Measurements from ENCODE around the gene TMEM106C.

TMEM106C gene

GRCh38 chr12:47939009-47939601 lies 24.3 kb upstream of the TMEM106C start:
- no peak for TF ChIP-seq TEAD4 (IDR thresholded peaks at IDR 0.05)
- 0 out of 2 replicates have a peak, but pooled peaks have one; percentile 28 for TF ChIP-seq NFIC (IDR thresholded peaks at IDR 0.05)

GRCh38 chr12:47940773-47941474 lies 22.5 kb upstream of the TMEM106C start:
- TF ChIP-seq, protein P1, sequence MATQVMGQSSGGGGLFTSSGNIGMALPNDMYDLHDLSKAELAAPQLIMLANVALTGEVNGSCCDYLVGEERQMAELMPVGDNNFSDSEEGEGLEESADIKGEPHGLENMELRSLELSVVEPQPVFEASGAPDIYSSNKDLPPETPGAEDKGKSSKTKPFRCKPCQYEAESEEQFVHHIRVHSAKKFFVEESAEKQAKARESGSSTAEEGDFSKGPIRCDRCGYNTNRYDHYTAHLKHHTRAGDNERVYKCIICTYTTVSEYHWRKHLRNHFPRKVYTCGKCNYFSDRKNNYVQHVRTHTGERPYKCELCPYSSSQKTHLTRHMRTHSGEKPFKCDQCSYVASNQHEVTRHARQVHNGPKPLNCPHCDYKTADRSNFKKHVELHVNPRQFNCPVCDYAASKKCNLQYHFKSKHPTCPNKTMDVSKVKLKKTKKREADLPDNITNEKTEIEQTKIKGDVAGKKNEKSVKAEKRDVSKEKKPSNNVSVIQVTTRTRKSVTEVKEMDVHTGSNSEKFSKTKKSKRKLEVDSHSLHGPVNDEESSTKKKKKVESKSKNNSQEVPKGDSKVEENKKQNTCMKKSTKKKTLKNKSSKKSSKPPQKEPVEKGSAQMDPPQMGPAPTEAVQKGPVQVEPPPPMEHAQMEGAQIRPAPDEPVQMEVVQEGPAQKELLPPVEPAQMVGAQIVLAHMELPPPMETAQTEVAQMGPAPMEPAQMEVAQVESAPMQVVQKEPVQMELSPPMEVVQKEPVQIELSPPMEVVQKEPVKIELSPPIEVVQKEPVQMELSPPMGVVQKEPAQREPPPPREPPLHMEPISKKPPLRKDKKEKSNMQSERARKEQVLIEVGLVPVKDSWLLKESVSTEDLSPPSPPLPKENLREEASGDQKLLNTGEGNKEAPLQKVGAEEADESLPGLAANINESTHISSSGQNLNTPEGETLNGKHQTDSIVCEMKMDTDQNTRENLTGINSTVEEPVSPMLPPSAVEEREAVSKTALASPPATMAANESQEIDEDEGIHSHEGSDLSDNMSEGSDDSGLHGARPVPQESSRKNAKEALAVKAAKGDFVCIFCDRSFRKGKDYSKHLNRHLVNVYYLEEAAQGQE (IDR thresholded peaks at IDR 0.05; ENCODE audit: low read depth): no peak
- TF ChIP-seq MAX (IDR thresholded peaks at IDR 0.05) (no peak), NFIC (IDR thresholded peaks at IDR 0.05) (no peak), TCF12 (IDR thresholded peaks at IDR 0.05; ENCODE audit: low read depth) (no peak), EP300 (IDR thresholded peaks at IDR 0.05; ENCODE audit: borderline replicate concordance) (no peak), EGR1 (IDR thresholded peaks at IDR 0.05) (no peak), TEAD4 (IDR thresholded peaks at IDR 0.05) (no peak)

- TF ChIP-seq TEAD4 (IDR thresholded peaks at IDR 0.05) (no peak), EP300 (IDR thresholded peaks at IDR 0.05; ENCODE audit: borderline replicate concordance) (no peak), YY1 (IDR thresholded peaks at IDR 0.05; ENCODE audit: low read depth) (no peak), CEBPB (IDR thresholded peaks at IDR 0.05) (no peak), FOXM1 (IDR thresholded peaks at IDR 0.05; ENCODE audit: borderline replicate concordance, low read depth) (no peak), TAF1 (IDR thresholded peaks at IDR 0.05; ENCODE audit: low read depth) (no peak), TCF12 (IDR thresholded peaks at IDR 0.05; ENCODE audit: low read depth) (no peak), USF1 (IDR thresholded peaks at IDR 0.05) (no peak), RAD21 (IDR thresholded peaks at IDR 0.05; ENCODE audit: low read depth) (no peak), NFIC (IDR thresholded peaks at IDR 0.05) (no peak), ZBTB7A (IDR thresholded peaks at IDR 0.05; ENCODE audit: low read depth) (no peak), EGR1 (IDR thresholded peaks at IDR 0.05) (no peak), CREB1 (IDR thresholded peaks at IDR 0.05; ENCODE audit: low read depth) (no peak), MAX (IDR thresholded peaks at IDR 0.05) (no peak)
- TF ChIP-seq, protein P1 (IDR thresholded peaks at IDR 0.05; ENCODE audit: low read depth): no peak
Observed at GRCh38 chr12:47941475-47941780, 22.0 kb upstream of the TMEM106C start.

DNA sequence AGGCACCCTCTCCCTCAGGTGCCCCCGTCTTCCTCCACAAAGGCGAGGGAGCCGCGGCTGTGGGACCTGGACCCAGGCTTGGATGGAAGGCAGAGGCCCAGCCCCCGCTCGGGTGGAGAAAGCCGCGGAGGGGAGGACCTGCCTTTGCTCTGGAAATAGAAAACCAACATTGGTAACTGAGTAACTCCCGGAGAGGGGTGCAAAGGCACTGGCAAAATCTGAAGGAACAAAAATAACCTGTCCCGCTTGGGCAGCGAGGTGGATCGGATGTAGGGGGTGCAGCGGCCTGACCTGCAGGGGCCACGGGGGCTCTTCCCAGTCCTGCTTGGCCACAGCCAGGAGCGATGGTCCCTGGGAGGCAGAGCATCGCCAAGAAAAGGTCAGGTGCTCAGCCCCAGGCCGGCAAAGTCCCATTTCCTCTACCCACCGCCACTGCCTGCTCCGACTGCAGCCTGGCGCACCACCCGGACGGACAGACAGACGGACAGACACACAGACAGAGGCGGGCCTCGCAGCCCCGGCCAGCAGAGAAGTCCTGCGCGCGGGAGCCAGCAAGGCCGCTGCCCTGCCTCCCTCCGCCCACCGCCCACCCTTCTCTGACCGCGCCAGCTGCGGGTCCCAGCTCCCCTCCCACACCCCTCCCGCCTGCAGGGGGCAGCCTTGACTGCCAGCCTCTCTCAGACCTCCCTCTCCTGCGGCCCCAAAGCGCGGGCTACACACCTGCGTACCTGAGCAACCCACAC lies 21.4 kb upstream of the TMEM106C start:
- TF ChIP-seq EGR1 (IDR thresholded peaks at IDR 0.05) (no peak), RAD21 (IDR thresholded peaks at IDR 0.05; ENCODE audit: low read depth) (peak; percentile 35; the same call in 1 of the 2 replicates)

DNA sequence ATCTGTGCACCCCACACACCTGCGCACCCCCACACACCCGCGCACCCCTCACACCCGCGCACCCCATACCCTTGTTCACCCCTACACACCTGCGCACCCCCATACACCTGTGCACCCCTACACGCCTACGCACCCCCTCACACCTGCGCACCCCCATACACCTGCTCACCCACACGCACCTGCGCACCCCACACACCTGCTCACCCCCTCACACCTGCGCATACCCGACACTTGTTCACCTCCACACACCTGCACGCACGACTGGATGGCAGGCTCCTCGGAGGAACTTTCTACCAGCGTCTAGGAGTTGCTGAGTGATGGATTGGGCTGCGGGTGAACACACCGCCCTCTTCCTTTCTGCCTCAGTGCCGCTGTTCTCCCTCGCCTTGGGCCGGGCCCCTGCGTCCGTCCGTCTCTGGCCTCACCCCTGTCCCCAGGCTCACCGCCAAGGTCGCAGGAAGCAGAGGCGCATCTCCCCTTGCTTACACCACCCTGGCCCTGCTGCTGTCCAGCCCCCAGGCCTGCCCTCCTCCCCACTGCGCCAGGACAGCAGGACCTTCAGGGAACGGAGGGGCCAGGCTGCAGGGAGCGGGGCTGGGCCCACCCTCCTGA lies 20.7 kb upstream of the TMEM106C start:
- TF ChIP-seq EP300 (IDR thresholded peaks at IDR 0.05; ENCODE audit: borderline replicate concordance) (no peak), NFIC (IDR thresholded peaks at IDR 0.05) (no peak), CREB1 (IDR thresholded peaks at IDR 0.05; ENCODE audit: low read depth) (no peak), CEBPB (IDR thresholded peaks at IDR 0.05) (no peak), FOXM1 (IDR thresholded peaks at IDR 0.05; ENCODE audit: borderline replicate concordance, low read depth) (no peak), TCF12 (IDR thresholded peaks at IDR 0.05; ENCODE audit: low read depth) (no peak), YY1 (IDR thresholded peaks at IDR 0.05; ENCODE audit: low read depth) (no peak)
- TF ChIP-seq, protein P1 (IDR thresholded peaks at IDR 0.05; ENCODE audit: low read depth): no peak

All from Ishikawa (cell line).